H7 (cell line): ENCODE measurements around the gene RNU1-2. TPM values are rescaled to one million over a fixed set of nuclear protein-coding genes. Genes with fewer than 3 reads are reported as not detected.
"Not testable (repeated sequence)": the region's sequence is repeated elsewhere in the genome, so short reads cannot be mapped to it uniquely, and the experiment has no call there.

ENCODE experiments used
- DNase-seq: peaks from one replicate; pipeline ENCODE4 v3.0.0; 2012
- H3K27me3 ChIP-seq: 2 replicates; pipeline ENCODE4 v1.6.0; 2011; ENCODE audit warnings: mild to moderate bottlenecking, low read length; ENCODE audit not compliant: control insufficient read depth, insufficient read depth
- H3K36me3 ChIP-seq: replicated peaks from 2 replicates; pipeline ENCODE4 v1.5.1; 2011; ENCODE audit warnings: low read length; ENCODE audit not compliant: control insufficient read depth, insufficient read depth
- H3K4me3 ChIP-seq: 2 replicates; pipeline ENCODE4 v1.5.1; 2011; ENCODE audit warnings: low read depth, mild to moderate bottlenecking, control low read depth, low read length, moderate library complexity; ENCODE audit not compliant: insufficient read depth
- total RNA-seq: library from RNA; depleted of rRNA; stranded (reverse); fragments of >200 nt; shearing (Covaris generic); gene quantifications from 2 replicates; pipeline ENCODE4 v1.2.3, GENCODE V29; 2014

The RNU1-2 gene
- total RNA-seq, 1 experiment from 2014 or later, result under 0.01 TPM

DNA sequence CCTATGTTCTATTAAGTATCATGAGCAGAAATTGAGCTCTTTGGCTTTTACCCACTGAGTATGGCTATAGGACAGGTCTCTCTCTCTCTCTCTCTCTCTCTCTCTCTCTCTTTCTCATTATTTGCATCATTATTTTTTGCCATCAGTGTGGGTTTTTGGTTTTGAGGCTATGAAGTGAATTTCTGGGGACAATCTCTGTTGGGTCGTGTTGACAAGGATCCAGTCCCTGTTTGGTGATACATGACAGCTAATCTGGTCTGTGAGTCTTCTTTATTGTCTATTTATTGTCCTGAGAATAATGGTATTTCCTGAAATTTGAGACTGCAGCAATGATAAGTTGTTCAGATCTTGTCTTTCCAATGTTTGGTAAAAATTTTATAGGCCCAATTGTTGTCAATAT, 1.9 kb downstream of the RNU1-2 start:
- not testable (repeated sequence) for H3K27me3 ChIP-seq, H3K36me3 ChIP-seq, H3K4me3 ChIP-seq, DNase-seq

DNA sequence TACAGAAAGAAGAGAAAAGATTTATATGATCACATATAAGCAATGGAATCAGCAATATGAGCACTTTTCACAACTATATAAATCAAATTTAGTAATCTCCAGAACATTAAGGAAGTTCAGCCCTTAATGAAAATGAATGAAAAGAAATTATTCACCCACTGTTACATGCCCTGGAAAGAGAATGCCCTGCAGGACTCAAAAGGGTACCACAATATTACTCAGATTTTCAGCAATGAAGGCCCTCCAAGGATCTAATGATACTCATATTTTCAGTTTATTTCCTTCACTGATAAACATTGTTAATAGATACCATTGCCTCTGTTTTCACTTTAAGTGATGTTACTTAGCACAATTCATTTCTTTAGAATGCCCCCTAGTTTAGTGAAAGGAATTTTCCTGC, 2.5 kb downstream of the RNU1-2 start:
- not testable (repeated sequence) for H3K4me3 ChIP-seq, H3K36me3 ChIP-seq, DNase-seq, H3K27me3 ChIP-seq

DNA sequence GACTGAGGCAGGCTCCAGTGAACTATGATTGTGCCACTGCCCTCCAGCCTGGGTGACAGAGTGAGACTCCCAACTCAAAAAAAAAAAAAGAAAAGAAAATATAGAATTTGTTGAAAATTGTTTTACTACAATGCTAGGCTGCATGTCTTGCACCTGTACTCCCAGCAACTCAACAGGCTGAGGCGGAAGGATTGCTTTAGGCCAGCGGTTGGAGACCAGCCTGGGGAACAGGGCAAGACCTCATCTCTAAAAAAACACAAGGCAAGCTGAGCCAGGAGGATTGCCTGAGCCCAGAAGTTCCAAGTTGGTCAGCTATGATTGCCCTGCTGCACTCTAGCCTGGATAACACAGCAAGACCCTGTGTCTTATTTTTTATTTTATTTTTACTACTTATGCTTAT, 3.2 kb downstream of the RNU1-2 start:
- not testable (repeated sequence) for H3K27me3 ChIP-seq, DNase-seq, H3K36me3 ChIP-seq, H3K4me3 ChIP-seq

DNA sequence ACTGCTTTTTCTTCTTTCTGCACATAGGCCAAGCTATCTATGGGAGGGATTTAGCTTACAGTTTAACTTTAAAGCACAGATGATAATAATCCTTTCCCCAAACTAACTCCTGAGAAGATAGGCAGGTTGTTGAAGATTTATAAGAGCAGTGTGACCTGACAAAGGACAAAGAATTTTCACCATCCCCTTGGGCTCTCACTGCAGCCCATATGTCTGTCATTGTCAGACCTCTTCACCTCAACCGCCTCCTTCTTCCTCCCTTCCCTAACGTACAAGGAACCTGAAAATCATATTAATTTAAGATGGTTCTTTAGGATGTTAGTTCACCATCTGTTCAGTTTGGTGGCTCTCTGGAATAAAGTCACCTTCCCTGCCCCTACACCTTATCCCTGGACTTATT, 5.0 kb downstream of the RNU1-2 start:
- Histone ChIP-seq H3K36me3 (no peaks in the 10 kb centered on the region), H3K27me3 (no peaks in the 10 kb centered on the region), H3K4me3 (no peak overlapping the region)
- DNase-seq, result no peak

DNA sequence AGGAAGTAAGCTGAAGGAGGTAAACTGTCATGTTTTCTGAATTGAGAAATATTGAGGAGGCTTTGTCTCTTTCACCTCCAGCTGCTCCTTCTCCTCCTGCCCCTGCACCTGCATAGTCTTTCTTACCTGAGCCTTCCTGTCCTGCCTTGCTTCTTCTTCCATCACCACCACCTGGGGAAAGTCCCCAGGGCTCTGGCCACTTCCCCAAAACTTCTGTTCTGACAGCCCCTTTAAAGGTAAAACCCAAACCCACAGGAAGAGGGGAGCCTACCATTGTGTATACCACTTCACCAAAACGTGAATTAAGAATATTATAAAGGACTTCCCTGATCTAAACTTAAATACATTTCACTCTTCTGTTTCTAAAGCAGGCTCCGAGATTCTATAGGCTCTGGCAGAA, 5.6 kb downstream of the RNU1-2 start:
- H3K4me3 ChIP-seq, H3K27me3 ChIP-seq, DNase-seq, H3K36me3 ChIP-seq: not testable (repeated sequence)

DNA sequence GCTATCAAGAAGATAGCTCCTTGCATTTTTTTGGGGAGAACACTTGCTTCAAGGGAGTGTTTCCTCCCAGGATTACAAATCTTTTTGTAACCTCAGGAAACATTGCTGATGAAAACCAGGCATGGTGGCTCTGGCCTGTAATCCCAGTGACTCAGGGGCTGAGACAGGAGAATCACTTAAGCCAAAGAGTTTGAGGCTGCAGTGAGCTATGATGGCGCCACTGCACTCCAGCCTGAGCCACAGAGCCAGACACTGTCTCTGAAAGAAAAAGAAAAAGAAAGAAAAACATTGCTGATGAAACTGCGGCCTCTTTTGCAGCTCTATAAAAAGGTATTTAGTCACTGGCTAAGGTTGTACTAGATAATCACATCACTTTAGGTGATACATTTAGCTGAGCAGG, 7.3 kb downstream of the RNU1-2 start:
- no peak for DNase-seq
- Histone ChIP-seq H3K4me3 (no peak overlapping the region), H3K27me3 (no peaks in the 10 kb centered on the region), H3K36me3 (no peaks in the 10 kb centered on the region)

DNA sequence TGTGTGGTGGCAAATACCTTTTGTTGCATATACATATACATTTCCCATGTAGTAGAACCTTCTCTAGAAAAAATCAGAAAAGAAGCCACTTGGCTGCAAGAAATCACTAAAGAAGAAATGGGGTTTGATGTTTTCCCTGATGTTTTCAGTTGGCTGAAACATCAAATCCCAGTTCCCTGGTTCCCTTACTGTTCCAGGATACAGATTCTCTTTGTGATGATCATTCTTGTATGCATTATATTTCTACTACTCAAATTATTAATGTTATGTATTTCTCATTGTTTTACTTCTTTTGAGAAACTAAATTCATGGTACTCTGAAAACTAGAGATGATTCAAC, 7.6 kb downstream of the RNU1-2 start:
- H3K27me3 ChIP-seq, result no peaks in the 10 kb centered on the region
- H3K4me3 ChIP-seq, result peak overlapping the region; percentile 51; the same call in 1 of the 2 replicates
- H3K36me3 ChIP-seq, result no peaks in the 10 kb centered on the region
- no peak for DNase-seq

DNA sequence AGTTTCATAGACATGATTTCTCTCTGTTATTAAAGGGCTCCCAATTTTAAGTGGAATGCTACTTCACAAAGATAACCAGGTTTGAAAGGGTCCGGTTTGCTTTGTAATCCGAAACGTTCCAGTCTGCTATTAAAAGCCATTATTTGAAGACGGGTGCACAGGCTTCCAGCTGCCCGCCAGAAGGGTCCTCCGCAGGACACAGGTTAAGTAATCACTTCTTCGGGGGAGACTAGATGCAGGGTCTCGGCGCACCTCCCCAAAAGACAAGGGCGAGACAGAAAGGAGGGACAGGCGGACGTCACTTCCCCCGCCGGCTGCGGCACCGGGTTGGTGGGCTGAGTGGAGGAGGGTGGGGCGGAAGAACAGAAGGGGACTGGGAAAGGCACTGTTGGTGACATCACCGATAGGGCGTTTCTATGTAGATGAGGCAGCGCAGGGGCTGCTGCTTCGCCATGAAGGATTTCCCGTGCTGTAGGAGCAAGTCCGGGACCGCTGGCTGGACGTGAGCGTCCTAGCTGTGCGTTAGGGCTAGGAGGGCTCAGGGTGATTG, 8.9 kb downstream of the RNU1-2 start:
- DNase-seq, result peak; percentile 98
- H3K36me3 ChIP-seq, result no peaks in the 10 kb centered on the region
- peak overlapping the region; percentile 51 for H3K4me3 ChIP-seq
- H3K27me3 ChIP-seq, result no peaks in the 10 kb centered on the region

DNA sequence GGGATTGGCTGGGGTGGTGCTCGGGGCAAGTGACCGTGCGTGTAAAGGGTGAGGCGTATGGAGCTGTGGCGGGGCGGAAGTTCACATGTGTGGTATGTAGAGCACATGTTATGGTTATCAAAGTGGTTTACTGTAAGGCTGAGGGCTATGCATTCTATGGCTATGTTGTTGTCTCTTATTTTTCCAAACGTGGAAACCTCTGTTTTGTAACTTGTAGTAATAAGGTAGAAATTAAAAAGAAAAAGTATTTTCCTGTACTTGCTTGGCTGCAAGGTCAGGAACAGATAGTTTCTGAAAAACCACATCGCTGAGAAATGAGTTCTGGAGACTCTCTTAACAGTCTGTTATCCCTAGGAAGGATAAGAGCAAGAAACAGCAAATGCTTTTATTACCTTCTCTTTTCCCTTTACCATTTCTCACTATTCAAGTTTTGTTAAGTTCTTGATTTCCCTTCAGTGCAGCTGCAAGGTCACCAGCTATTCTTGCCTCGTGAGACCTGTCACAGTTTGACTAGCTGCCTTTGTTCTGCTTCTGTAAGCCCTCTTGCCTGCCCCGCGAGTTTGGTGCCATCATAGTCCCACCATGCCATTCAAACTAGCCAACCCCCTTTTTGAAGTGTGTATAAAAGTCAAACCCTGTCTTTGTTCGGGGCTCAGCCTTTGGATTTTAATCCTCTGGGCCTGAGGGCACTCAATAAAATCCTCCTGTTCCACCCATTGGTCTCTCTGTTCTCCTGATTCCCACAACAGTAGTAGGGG, 9.5 kb downstream of the RNU1-2 start:
- H3K4me3 ChIP-seq, result peak overlapping the region; percentile 30; the same call in 1 of the 2 replicates
- DNase-seq, result peak; percentile 67
- no peaks in the 10 kb centered on the region for H3K36me3 ChIP-seq
- no peaks in the 10 kb centered on the region for H3K27me3 ChIP-seq

DNA sequence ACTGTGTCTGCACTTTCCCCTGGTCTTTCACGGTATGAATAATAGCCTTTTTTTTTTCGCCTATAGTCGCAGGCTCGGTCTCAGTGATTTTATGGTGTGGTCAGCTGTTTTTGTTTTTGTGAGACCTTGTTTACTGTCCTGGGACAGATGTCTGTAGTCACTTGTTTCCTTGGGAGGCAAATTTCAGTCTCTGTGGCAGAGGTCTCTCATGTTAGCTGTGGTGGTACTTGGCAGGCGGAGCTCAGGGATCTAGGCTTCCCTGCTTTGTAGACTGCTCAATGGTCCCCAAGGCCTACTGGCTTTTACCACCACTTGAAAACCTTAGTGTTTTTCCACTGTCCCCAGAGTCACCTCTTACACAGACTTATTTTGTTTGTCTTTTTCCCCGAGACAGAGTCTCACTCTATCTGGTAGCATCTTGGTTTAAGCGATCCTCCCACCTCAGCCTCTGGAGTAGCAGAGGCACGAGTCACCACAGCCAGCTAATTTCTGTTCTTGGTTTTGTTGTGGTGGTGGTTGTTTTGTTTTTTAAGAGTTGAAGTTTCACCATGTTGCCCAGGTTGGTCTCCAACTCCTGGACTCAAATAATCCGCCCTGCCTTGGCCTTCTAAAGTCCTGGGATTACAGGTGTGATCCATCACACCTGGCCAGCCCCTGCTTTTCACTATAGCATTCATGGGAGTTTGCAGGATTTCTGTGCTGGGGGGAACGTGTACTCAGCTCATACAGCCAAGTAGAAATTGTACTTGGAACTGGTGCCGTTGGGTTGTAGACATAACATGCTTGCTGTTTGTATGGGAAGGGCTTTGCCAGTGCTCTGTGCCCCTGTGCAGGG, 10.3 kb downstream of the RNU1-2 start:
- Histone ChIP-seq H3K36me3 (no peaks in the 10 kb centered on the region), H3K4me3 (no peak overlapping the region), H3K27me3 (no peaks in the 10 kb centered on the region)
- DNase-seq, result no peak

DNA sequence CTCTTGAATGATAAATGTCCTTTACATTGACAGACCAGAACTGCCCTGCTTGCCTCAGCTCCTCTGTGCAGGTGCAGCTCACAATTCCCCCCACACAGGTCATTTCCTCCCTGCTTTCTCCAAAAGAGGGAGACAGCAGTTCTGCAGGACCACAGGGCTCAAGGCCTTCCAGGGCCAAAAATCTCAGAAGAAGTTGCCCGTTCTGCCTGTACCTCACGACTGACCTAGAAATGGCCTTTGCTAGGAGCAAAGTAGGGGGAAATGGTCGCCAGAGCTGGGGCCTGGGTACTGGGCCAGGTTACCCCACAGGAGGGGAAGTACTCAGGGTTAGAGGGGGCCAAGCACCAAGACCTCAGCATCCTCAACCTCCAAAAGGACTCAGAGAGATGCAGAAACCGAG, 11.1 kb downstream of the RNU1-2 start:
- H3K4me3 ChIP-seq, result no peak overlapping the region
- no peak for DNase-seq
- H3K27me3 ChIP-seq, result no peaks in the 10 kb centered on the region; the same call in 1 of the 2 replicates
- no peaks in the 10 kb centered on the region for H3K36me3 ChIP-seq

DNA sequence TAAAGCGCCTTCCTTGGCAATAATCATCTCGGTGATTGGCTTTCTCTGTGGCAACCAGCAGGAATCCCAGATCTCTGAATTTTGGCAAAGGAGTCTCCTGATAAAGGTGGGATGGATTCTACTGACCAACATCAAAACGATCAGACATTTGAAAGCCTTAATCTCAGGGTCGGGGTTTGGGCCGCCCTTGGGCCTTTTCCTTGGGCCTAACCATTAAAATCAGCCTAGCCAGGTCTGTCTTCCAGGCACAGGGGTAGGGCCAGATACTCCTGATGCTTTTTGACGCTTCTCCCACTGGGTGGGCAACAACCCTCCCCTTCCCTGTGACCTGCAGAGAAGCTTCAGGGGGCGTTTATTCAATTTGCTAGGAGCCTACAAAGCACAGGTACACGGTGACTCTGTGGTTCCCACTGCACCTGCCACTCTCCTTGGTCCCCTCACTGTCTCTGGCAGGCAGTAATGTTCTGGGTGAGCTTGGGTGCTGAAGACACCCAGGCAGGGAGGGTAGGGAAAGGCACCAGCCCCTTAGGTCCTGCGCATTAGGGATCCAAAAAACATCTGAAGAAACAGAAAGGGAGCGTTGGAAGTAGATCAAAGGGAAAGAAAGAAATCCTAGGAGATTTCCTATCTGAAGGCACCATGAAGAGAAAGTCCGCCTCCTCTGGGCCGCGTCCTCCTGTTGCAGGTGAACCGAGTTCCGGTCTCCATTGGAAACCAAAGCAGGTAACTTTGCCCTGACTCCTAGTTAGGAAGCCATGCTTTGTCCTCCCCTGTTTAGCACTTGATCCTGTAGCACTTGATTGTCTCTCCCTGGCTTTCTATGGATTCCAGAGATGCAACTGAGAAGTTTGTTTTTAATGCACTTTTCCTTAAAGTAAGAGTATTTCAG, 12.3 kb downstream of the RNU1-2 start:
- Histone ChIP-seq H3K36me3 (no peaks in the 10 kb centered on the region), H3K27me3 (peaks cover 5% of the 10 kb centered on the region; the same call in 1 of the 2 replicates), H3K4me3 (no peak overlapping the region)
- no peak for DNase-seq

DNA sequence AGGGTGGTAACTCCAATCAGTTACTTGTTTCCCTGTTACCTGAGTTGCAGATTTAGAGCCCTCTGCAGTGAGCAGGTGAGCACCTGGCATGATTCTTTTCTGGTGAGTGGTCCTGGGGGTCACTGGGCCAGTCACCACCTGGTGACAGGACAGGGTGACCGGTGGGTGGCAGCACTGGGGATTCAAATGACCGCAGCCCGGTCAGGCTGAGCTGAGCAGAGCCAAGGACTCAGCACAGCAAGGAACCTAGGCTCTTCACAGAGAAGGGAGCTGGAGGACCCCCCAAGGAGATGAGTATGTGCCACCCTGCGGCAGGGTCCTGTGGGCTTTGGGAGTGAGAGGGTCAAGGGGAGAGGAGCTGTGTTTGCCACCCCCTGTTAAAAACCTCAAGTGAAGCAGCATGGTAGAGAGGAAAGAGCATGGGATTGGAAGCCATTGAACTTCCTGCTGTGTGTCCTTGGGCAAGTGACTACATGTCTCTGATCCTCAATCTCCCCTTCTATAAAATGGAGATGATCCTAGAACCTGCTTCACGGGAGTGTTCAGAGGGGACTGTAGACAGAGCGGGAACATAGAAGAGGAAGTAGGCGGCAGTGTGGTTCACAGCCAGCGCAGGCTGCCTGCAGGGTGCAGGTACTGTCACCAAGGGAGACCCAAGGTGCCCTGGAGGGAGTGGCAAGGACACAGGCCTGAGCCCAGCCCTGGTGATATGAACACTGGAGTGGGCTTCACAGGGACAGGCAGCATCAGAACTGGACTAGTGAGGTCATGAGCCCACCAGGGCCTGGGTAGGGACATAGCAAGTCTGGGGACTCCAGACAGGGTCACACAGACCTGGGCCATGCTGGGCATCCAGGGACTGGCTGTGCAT, 16.3 kb downstream of the RNU1-2 start:
- not testable (repeated sequence) for H3K36me3 ChIP-seq, DNase-seq, H3K4me3 ChIP-seq, H3K27me3 ChIP-seq
